HCT116 (cell line): Measurements from ENCODE around the gene C20orf144. TPM values are rescaled to one million over a fixed set of nuclear protein-coding genes. Genes with fewer than 3 reads are reported as not detected.

ENCODE experiments used
- ATAC-seq: fragments of 200-7000 bp; cut with Tn5 transposase; 2 replicates; pipeline ENCODE4 v1.9.1; 2020; ENCODE audit warnings: mild to moderate bottlenecking, moderate library complexity
- BruUV-seq: library from RNA; stranded (reverse); fragments of 400-500 nt; replicated peaks from 2 replicates; lab custom pipeline; 2021; lab: Mats Ljungman, UMichigan
- CTCF ChIA-PET: fragments of 300-600 bp; sonication (Branson Sonifier 250); formaldehyde crosslinking; loops from one replicate; lab custom pipeline; 2021; ENCODE audit warnings: antibody characterized with exemption; lab: Charles Lee
- POLR2A ChIA-PET: fragments of 300-600, 350-600 bp; sonication (Branson Sonifier 250); formaldehyde crosslinking; loops from one replicate; lab custom pipeline; 2021; ENCODE audit warnings: antibody characterized with exemption; lab: Charles Lee
- RAD21 ChIA-PET, 2 experiments: fragments of 300-600 bp; sonication (Branson Sonifier 250); formaldehyde crosslinking; loops; one replicate each; lab custom pipeline; 2023; ENCODE audit warnings: low total read pairs in 2 of 2; ENCODE audit not compliant: uncharacterized antibody in 2 of 2, unreplicated experiment in 2 of 2, low non-redundant PET in 1 of 2; lab: Charles Lee
- DNase-seq: peaks from one replicate; pipeline ENCODE4 v3.0.0-alpha.2; 2010; ENCODE audit warnings: low read depth, low spot score
- H2AFZ ChIP-seq: fragments of 200-600 bp; shearing (Covaris generic), sonication (generic); 2 replicates; pipeline ENCODE4 v1.6.1; 2017; ENCODE audit warnings: low read depth, mixed run types, mixed read lengths, antibody characterized with exemption, low read length; ENCODE audit not compliant: poor library complexity, severe bottlenecking
- H3K27ac ChIP-seq: 2 replicates; pipeline ENCODE4 v1.5.1; 2012; ENCODE audit warnings: low read depth, low read length
- H3K27me3 ChIP-seq: fragments of 200-600 bp; sonication (generic); 2 replicates; pipeline ENCODE4 v1.6.1; 2016; ENCODE audit warnings: mixed run types, low read length, mixed read lengths; ENCODE audit not compliant: insufficient read depth
- H3K36me3 ChIP-seq, 2 experiments: fragments of 200-500 bp in 1 of 2; fragments of 200-600 bp in 1 of 2; sonication (Bioruptor generic) in 1 of 2; sonication (generic) in 1 of 2; 2 replicates each; pipeline versions ENCODE4 v1.5.1 to v1.6.1; 2014 to 2016; ENCODE audit warnings: low read length in 2 of 2, inconsistent platforms in 1 of 2, mixed read lengths in 1 of 2, mixed run types in 1 of 2; ENCODE audit not compliant: insufficient read depth in 2 of 2, control insufficient read depth in 1 of 2
- H3K4me1 ChIP-seq, 2 experiments: fragments of 200-600 bp in 1 of 2; sonication (generic) in 1 of 2; 2 replicates each; pipeline versions ENCODE4 v1.5.1 to v1.6.1; 2012 to 2017; ENCODE audit warnings: low read length in 2 of 2, inconsistent platforms in 1 of 2, mild to moderate bottlenecking in 1 of 2, mixed read lengths in 1 of 2, mixed run types in 1 of 2, moderate library complexity in 1 of 2; ENCODE audit not compliant: insufficient read depth in 2 of 2, control insufficient read depth in 1 of 2
- H3K4me2 ChIP-seq: fragments of 200-600 bp; sonication (generic); 2 replicates; pipeline ENCODE4 v1.6.1; 2017; ENCODE audit warnings: mixed run types, low read length, mixed read lengths
- H3K4me3 ChIP-seq, 2 experiments: fragments of 200-600 bp in 1 of 2; sonication (generic) in 1 of 2; replicated peaks in 1 of 2; 2 replicates each; pipeline ENCODE4 v1.5.1; 2011 to 2016; ENCODE audit warnings: low read length in 2 of 2, control low read depth in 1 of 2, low read depth in 1 of 2, mild to moderate bottlenecking in 1 of 2, mixed read lengths in 1 of 2, mixed run types in 1 of 2
- H3K79me2 ChIP-seq: fragments of 200-600 bp; sonication (generic); 2 replicates; pipeline ENCODE4 v1.6.1; 2017; ENCODE audit warnings: mild to moderate bottlenecking, mixed run types, low read length, moderate library complexity, mixed read lengths; ENCODE audit not compliant: insufficient read depth
- H3K9ac ChIP-seq: fragments of 200-600 bp; sonication (generic); 2 replicates; pipeline ENCODE4 v1.6.1; 2016; ENCODE audit warnings: low read length, mixed read lengths
- H3K9me2 ChIP-seq: fragments of 200-600 bp; sonication (generic), shearing (Covaris generic); 2 replicates; pipeline ENCODE4 v1.6.1; 2017; ENCODE audit warnings: mixed run types, mild to moderate bottlenecking, moderate library complexity; ENCODE audit not compliant: insufficient read depth
- H3K9me3 ChIP-seq, 2 experiments: fragments of 200-500 bp in 1 of 2; fragments of 200-600 bp in 1 of 2; sonication (Bioruptor generic) in 1 of 2; sonication (generic) in 1 of 2; 2 replicates each; pipeline ENCODE4 v1.6.1; 2014 to 2017; ENCODE audit warnings: low read length in 2 of 2, mixed read lengths in 2 of 2, inconsistent platforms in 1 of 2, low read depth in 1 of 2, mild to moderate bottlenecking in 1 of 2, mixed run types in 1 of 2, moderate library complexity in 1 of 2; ENCODE audit not compliant: control insufficient read depth in 1 of 2, insufficient read depth in 1 of 2
- H4K20me1 ChIP-seq: fragments of 200-600 bp; sonication (generic), shearing (Covaris generic); 2 replicates; pipeline ENCODE4 v1.6.1; 2017; ENCODE audit warnings: mixed run types, mild to moderate bottlenecking, moderate library complexity; ENCODE audit not compliant: insufficient read depth
- ATF3 ChIP-seq: IDR thresholded peaks from 2 replicates; pipeline ENCODE4 v1.6.1; 2012
- CEBPB ChIP-seq: IDR thresholded peaks from 2 replicates; pipeline ENCODE4 v1.6.1; 2012; ENCODE audit warnings: low read depth
- CTCF ChIP-seq, 3 experiments: fragments of 200-600 bp in 1 of 3; sonication (generic) in 1 of 3; IDR thresholded peaks in 2 of 3; conservative IDR thresholded peaks in 1 of 3; 2 replicates each; pipeline ENCODE4 v1.5.1; 2012 to 2017; ENCODE audit warnings: low read depth in 2 of 3, low read length in 2 of 3, antibody characterized with exemption in 1 of 3, borderline replicate concordance in 1 of 3, control low read depth in 1 of 3, mild to moderate bottlenecking in 1 of 3, mixed read lengths in 1 of 3, mixed run types in 1 of 3, moderate library complexity in 1 of 3; ENCODE audit not compliant: insufficient read depth in 1 of 3
- EGR1 ChIP-seq: IDR thresholded peaks from 2 replicates; pipeline ENCODE4 v1.6.1; 2012; ENCODE audit warnings: low read depth
- ELF1 ChIP-seq: IDR thresholded peaks from 2 replicates; pipeline ENCODE4 v1.6.1; 2012; ENCODE audit warnings: low read depth, borderline replicate concordance
- JUND ChIP-seq: IDR thresholded peaks from 2 replicates; pipeline ENCODE4 v1.6.1; 2012
- REST ChIP-seq: IDR thresholded peaks from 2 replicates; pipeline ENCODE4 v1.6.1; 2012; ENCODE audit warnings: low read depth
- SIN3A ChIP-seq: IDR thresholded peaks from 2 replicates; pipeline ENCODE4 v1.6.1; 2012; ENCODE audit warnings: low read depth
- SP1 ChIP-seq: IDR thresholded peaks from 2 replicates; pipeline ENCODE4 v1.6.1; 2012; ENCODE audit warnings: low read depth
- SRF ChIP-seq: IDR thresholded peaks from 2 replicates; pipeline ENCODE4 v1.6.1; 2012; ENCODE audit warnings: low read depth
- ZBTB33 ChIP-seq: IDR thresholded peaks from 2 replicates; pipeline ENCODE4 v1.6.1; 2011; ENCODE audit warnings: mild to moderate bottlenecking, low read length, moderate library complexity; ENCODE audit not compliant: insufficient replicate concordance; ENCODE audit errors: extremely low read depth
- ZFX ChIP-seq: fragments of 450-650 bp; IDR thresholded peaks from 2 replicates; pipeline ENCODE4 v1.6.1; 2017
- ZNF274 ChIP-seq: fragments of 200-500 bp; sonication (Bioruptor generic); IDR thresholded peaks from 2 replicates; pipeline ENCODE4 v1.6.1; 2014; ENCODE audit warnings: mild to moderate bottlenecking, low read depth, low read length, inconsistent platforms
- intact Hi-C: fragments of 100-400 bp; cut with micrococcal nuclease; formaldehyde crosslinking; loops from 2 replicates; pipeline ENCODE4 v1.10.0; 2022
- total RNA-seq: library from RNA; stranded (reverse); gene quantifications from one replicate; pipeline ENCODE4 v1.2.1, GENCODE V29; 2021; ENCODE audit not compliant: unreplicated experiment

The C20orf144 gene
- total RNA-seq, 1 experiment from 2014 or later: 0.37 TPM

- Histone ChIP-seq H3K27me3 (no peaks in the 10 kb centered on the region), H3K4me3 (no peak overlapping the region), H3K27ac (no peak overlapping the region), H3K36me3 (peaks cover 0 to 9% of the 10 kb centered on the region in 2 experiments; a peak in 2 of 4 replicates), H3K4me1 (no peaks in the 10 kb centered on the region), H3K9ac (no peak overlapping the region), H4K20me1 (no peaks in the 10 kb centered on the region), H3K9me3 (no peaks in the 10 kb centered on the region), H2AFZ (no peak overlapping the region), H3K9me2 (no peaks in the 10 kb centered on the region), H3K4me2 (no peak overlapping the region), H3K79me2 (no peaks in the 10 kb centered on the region)
- DNase-seq (no peak), ATAC-seq (no peak)
- CTCF ChIA-PET: no interaction called here
- no TSS peak for BruUV-seq
- intact Hi-C loops: no loop called here
- TF ChIP-seq ELF1: no peak
- RAD21 ChIA-PET: no interaction called here
- POLR2A ChIA-PET: no interaction called here
These were observed 16.7 kb upstream of the C20orf144 start for GRCh38 chr20:33645396-33645795.

GRCh38 chr20:33646191-33646590 is 15.9 kb upstream of the C20orf144 start:
- no TSS peak for BruUV-seq
- intact Hi-C loops: no loop called here

More at GRCh38 chr20:33646191-33646590, 15.9 kb upstream of the C20orf144 start:
- ChIA-PET RAD21 (no interaction called here), CTCF (no interaction called here), POLR2A (no interaction called here)
- Histone ChIP-seq H3K4me3 (no peak overlapping the region), H3K36me3 (peaks cover 0 to 5% of the 10 kb centered on the region in 2 experiments; a peak in 2 of 4 replicates), H3K9me3 (no peaks in the 10 kb centered on the region), H3K27ac (no peak overlapping the region), H3K4me1 (peaks cover 0 to 4% of the 10 kb centered on the region in 2 experiments; a peak in 1 of 4 replicates), H4K20me1 (no peaks in the 10 kb centered on the region), H3K4me2 (no peak overlapping the region), H3K9ac (no peak overlapping the region), H3K27me3 (no peaks in the 10 kb centered on the region), H3K9me2 (no peaks in the 10 kb centered on the region), H3K79me2 (no peaks in the 10 kb centered on the region), H2AFZ (no peak overlapping the region)
- DNase-seq (no peak), ATAC-seq (no peak)
- no peak for TF ChIP-seq EGR1
- no peak for TF ChIP-seq ZNF274
- TF ChIP-seq CEBPB: no peak
- no peak for TF ChIP-seq REST
- TF ChIP-seq ZBTB33: no peak
- TF ChIP-seq JUND: no peak
- no peak for TF ChIP-seq ELF1
- no peak for TF ChIP-seq SRF
- no peak for TF ChIP-seq ZFX
- no peak for TF ChIP-seq SP1
- TF ChIP-seq ATF3: no peak
- TF ChIP-seq CTCF (IDR thresholded peaks at IDR 0.05 in 2 of 3, conservative IDR thresholded peaks at IDR 0.05 in 1 of 3; ENCODE audit: borderline replicate concordance in 1 of 3, insufficient read depth in 1 of 3, low read depth in 2 of 3, low read length in 2 of 3): no peak
- TF ChIP-seq SIN3A: no peak
